ENCODE measurements around the gene ANGEL1.

DNA sequence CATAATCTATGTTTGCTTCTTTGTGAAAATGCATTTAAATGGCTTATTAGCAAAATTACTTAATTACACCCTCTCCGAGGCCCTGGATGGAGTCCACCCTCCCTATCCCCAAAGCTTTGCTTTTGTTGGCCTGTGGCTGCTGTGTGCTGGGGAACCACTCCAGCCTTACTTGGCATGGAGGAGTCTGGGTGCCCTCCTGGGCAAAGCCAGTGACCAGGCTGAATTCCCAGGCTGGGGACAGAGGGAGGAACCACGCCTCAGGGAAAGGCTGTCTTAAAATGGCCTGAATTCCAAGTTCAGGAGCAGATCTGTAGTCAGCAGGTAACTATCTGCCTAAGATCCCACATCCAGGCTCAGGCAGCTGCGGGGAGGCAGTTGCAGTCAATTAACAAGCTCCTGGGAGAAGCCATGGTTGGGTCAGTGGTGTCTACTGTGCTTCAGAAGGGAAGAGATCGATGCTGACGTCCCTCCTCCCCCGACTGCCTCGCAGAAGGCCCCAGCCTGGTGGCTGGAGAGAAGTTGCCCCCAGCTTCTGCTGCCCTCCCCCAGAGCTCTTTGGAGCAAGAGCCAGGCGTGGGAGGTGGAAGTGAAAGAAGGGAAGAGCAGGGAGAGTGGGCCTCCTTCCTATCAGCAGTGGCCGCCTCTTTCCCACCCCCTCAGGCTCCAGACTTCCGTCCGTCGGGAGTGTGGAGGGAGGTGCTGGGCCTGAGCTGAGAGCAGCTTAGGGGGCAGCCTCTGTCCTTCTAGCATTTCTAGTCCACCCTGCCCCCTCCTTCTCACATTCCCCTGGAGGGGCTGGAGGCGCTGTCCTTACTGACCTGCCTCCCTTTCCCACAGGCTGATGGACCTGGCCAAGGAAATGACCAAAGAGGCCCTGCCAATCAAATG lies 40.1 kb downstream of the ANGEL1 start:
- no peak for TF ChIP-seq GATA2 (IDR thresholded peaks at IDR 0.05; ENCODE audit: low read depth, low read length)
- no peak for TF ChIP-seq GATA3 (IDR thresholded peaks at IDR 0.05; ENCODE audit: low read depth, low read length)

All from SH-SY5Y (cell line).